Aorta (tissue), 5 donors: ENCODE results near the gene IL12RB2. TPM values are rescaled to one million over a fixed set of nuclear protein-coding genes. Genes with fewer than 3 reads are reported as not detected.

ENCODE experiments used
- ATAC-seq: fragments of 200-7000 bp; cut with Tn5 transposase; one replicate; pipeline ENCODE4 v1.9.1; 2022; ENCODE audit warnings: moderate library complexity; ENCODE audit not compliant: low FRiP score
- DNase-seq, 2 donors: peaks; one replicate each; pipeline ENCODE4 v3.0.0-alpha.2; 2020
- H3K27ac ChIP-seq, 2 donors: one replicate each; pipeline ENCODE4 v1.5.1; 2013; ENCODE audit warnings: low read length in 2 of 2, mild to moderate bottlenecking in 2 of 2, moderate library complexity in 2 of 2, control low read depth in 1 of 2, inconsistent platforms in 1 of 2, low read depth in 1 of 2
- H3K27me3 ChIP-seq, 2 donors: one replicate each; pipeline ENCODE4 v1.6.1; 2013; ENCODE audit warnings: control low read depth in 1 of 2, low read length in 1 of 2, mild to moderate bottlenecking in 1 of 2, moderate library complexity in 1 of 2; ENCODE audit not compliant: insufficient read depth in 2 of 2, control insufficient read depth in 1 of 2
- H3K36me3 ChIP-seq, 2 donors: one replicate each; pipeline ENCODE4 v1.6.1; 2013; ENCODE audit warnings: control low read depth in 1 of 2, low read length in 1 of 2, mild to moderate bottlenecking in 1 of 2; ENCODE audit not compliant: insufficient read depth in 2 of 2, control insufficient read depth in 1 of 2
- H3K4me1 ChIP-seq, 2 donors: one replicate each; pipeline ENCODE4 v1.6.1; 2013; ENCODE audit warnings: low read length in 2 of 2, control low read depth in 1 of 2, mild to moderate bottlenecking in 1 of 2, moderate library complexity in 1 of 2; ENCODE audit not compliant: insufficient read depth in 2 of 2, control insufficient read depth in 1 of 2
- H3K4me3 ChIP-seq, 2 donors: one replicate each; pipeline ENCODE4 v1.5.1; 2013; ENCODE audit warnings: low read length in 2 of 2, control low read depth in 1 of 2, mild to moderate bottlenecking in 1 of 2
- H3K9me3 ChIP-seq: one replicate; pipeline ENCODE4 v1.6.1; 2013; ENCODE audit warnings: mild to moderate bottlenecking, low read length; ENCODE audit not compliant: control insufficient read depth
- WGBS, 2 donors: extraction: QIAGEN DNeasy Blood & Tissue Kit; methylation state at CpG; one replicate each; pipeline ENCODE4 v1.1.7; 2013; 5-methylcytosine and 5-hydroxymethylcytosine counted together
- intact Hi-C, 2 donors: fragments of 100-400 bp; cut with DNase I; formaldehyde crosslinking; loops; one replicate each; pipeline versions ENCODE4 v1.14.2 to v1.15.0; 2022
- long read RNA-seq, 2 donors: library from polyadenylated mRNA; unstranded; transcript quantifications; one replicate each; pipeline ENCODE4 v2.0.0, GENCODE V29; 2020 to 2021
- polyA plus RNA-seq, 2 donors: library from polyadenylated mRNA; stranded (reverse); fragments of 200-250 nt; gene quantifications; one replicate each; pipeline ENCODE4 v1.2.3, GENCODE V29; 2013
- total RNA-seq, 2 donors: library from RNA; stranded (reverse); fragmentation: NEBNext Ultra II Directional; extraction: Animal tissue kit (Norgen Biotek cat#: 25700); gene quantifications; one replicate each; pipeline ENCODE4 v1.2.1, GENCODE V29; 2021
- donor health status: healthy with polysubstance abuse.
- donor health status: Bipolar disorder and iron deficiency.
- donor health status: DM: no; HTN: no; CAD: no.
- donor health status: DM: no; HTN: no; CAD: no.
- donor health status: DM: yes; HTN: yes; CAD: no.

The IL12RB2 gene, protein sequence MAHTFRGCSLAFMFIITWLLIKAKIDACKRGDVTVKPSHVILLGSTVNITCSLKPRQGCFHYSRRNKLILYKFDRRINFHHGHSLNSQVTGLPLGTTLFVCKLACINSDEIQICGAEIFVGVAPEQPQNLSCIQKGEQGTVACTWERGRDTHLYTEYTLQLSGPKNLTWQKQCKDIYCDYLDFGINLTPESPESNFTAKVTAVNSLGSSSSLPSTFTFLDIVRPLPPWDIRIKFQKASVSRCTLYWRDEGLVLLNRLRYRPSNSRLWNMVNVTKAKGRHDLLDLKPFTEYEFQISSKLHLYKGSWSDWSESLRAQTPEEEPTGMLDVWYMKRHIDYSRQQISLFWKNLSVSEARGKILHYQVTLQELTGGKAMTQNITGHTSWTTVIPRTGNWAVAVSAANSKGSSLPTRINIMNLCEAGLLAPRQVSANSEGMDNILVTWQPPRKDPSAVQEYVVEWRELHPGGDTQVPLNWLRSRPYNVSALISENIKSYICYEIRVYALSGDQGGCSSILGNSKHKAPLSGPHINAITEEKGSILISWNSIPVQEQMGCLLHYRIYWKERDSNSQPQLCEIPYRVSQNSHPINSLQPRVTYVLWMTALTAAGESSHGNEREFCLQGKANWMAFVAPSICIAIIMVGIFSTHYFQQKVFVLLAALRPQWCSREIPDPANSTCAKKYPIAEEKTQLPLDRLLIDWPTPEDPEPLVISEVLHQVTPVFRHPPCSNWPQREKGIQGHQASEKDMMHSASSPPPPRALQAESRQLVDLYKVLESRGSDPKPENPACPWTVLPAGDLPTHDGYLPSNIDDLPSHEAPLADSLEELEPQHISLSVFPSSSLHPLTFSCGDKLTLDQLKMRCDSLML
- total RNA-seq: 1 to 10 TPM in 1 of 2 donors, under 1 TPM in 1; 0.88 to 5.3 TPM
- polyA plus RNA-seq: under 1 TPM in 1 of 2 donors, not detected in 1; 0.08 TPM
- long read RNA-seq, donor 1, partial matches to known transcripts: 0 of 3 reads
- long read RNA-seq, donor 1, other reads (novel, unspliced or antisense): 3 of 3 reads
- long read RNA-seq, donor 2, partial matches to known transcripts: 2 of 19 reads
- long read RNA-seq, donor 2, other reads (novel, unspliced or antisense): 16 of 19 reads

DNA sequence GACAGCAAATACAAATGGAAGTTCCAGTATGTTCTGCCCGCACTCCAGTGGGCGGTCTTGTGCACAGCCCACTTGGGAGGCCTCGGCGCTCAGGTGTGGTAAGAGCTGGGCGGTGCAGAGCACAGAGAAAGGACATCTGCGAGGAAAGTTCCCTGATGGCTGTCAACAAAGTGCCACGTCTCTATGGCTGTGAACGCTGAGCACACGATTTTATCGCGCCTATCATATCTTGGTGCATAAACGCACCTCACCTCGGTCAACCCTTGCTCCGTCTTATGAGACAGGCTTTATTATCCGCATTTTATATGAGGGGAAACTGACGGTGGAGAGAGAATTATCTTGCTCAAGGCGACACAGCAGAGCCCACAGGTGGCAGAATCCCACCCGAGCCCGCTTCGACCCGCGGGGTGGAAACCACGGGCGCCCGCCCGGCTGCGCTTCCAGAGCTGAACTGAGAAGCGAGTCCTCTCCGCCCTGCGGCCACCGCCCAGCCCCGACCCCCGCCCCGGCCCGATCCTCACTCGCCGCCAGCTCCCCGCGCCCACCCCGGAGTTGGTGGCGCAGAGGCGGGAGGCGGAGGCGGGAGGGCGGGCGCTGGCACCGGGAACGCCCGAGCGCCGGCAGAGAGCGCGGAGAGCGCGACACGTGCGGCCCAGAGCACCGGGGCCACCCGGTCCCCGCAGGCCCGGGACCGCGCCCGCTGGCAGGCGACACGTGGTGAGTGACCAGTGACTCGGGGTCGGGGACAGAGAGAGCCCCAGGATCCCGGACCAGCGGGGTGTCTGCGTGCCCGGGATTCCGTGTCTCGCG, at the start of gene IL12RB2:
IL12RB2 (plus strand) TSS at position 623 of the 810 bp plus-strand sequence. CDS start 12,496 bp downstream, outside the sequence.
- WGBS, 2 donors: 4% methylated on average over 60 to 75 of the region's 75 CpGs
- peak within 1 kb of the TSS; percentile 32 to 46 for H3K4me3 ChIP-seq
- ATAC-seq (peak; percentile 59), DNase-seq (peak; percentile 47 to 75)
- no peak within 1 kb of the TSS for H3K27ac ChIP-seq
- no peaks in the 10 kb centered on the region for H3K4me1 ChIP-seq
- H3K27me3 ChIP-seq: no peaks in the 10 kb centered on the region
- no peaks in the 10 kb centered on the region for H3K9me3 ChIP-seq
- intact Hi-C loops: no loop called here
- H3K36me3 ChIP-seq: no peaks in the 10 kb centered on the region

DNA sequence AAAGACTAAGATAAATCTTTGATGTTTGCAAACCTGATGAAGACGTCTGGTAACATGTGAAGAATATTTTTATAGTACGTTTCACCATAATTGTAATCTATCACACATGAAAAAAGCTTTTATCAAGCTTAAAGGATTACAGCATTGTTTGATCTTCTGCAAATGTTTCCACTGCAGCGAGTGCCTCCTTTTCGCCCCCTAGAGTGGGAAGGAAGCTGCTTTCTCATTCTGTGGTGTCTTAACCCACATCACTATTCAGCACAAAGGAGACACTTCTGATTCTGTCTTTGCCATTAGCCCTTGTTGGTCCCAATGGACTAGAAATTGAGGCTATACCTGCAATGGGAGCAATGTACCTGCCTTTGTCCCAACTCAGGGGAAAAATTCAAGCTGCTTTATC, 46.0 kb upstream of the IL12RB2 start:
- H3K4me3 ChIP-seq: no peak overlapping the region
- H3K4me1 ChIP-seq: no peaks in the 10 kb centered on the region
- intact Hi-C loops: no loop called here
- ATAC-seq (no peak), DNase-seq (no peak)
- no peaks in the 10 kb centered on the region for H3K36me3 ChIP-seq
- no peaks in the 10 kb centered on the region for H3K9me3 ChIP-seq
- H3K27ac ChIP-seq: no peak overlapping the region
- H3K27me3 ChIP-seq: no peaks in the 10 kb centered on the region
- WGBS, 2 donors: 22 to 27% methylated on average over 4 of the region's 4 CpGs

DNA sequence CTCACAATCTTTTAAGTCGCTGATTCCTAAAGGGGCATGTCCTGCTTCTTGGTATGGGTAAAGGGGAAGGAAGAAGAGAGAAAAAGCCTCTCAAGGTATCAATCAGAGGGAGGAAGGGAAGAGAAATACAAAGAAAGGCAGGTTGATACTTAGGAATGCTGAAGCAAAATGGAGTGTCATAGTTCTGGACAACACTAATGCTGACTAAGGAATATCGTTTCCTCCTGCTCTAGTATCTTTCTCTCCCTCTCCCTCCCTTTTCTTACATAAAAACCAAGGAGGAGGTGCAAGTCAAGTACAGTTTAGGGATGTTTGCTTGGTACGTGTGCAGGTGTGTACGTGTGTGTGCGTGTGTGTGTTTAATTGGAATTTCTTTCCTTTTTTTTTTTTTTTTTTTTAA, 44.9 kb upstream of the IL12RB2 start:
- no peak for DNase-seq
- Histone ChIP-seq H3K4me3 (no peak overlapping the region), H3K4me1 (no peaks in the 10 kb centered on the region), H3K27ac (no peak overlapping the region), H3K36me3 (no peaks in the 10 kb centered on the region), H3K27me3 (no peaks in the 10 kb centered on the region), H3K9me3 (no peaks in the 10 kb centered on the region)
- intact Hi-C loops: no loop called here
- 85 to 88% methylated on average over 5 of the region's 5 CpGs for WGBS, 2 donors
- no peak for ATAC-seq

DNA sequence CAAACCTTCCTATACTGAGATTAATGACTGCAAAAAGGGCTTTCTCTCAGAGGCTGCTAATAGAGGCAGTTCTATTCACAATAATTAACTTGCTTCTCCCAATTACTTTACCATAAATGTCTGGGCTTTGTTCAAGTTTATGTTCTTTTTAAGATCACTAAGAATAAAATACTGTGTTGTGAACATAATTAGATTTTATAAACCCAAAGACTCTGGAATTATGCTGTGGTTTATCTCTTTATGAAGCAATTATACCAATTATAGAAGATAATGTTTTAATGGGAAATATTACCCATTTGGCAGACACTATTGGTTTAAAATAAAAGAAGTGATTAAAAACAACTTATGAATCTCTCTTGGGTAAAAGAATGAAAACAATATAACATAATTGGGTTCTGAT, 43.5 kb upstream of the IL12RB2 start:
- no peak for DNase-seq
- H3K4me1 ChIP-seq: no peaks in the 10 kb centered on the region
- no peak for ATAC-seq
- H3K9me3 ChIP-seq: no peaks in the 10 kb centered on the region
- intact Hi-C loops: no loop called here
- no peaks in the 10 kb centered on the region for H3K36me3 ChIP-seq
- no peaks in the 10 kb centered on the region for H3K27me3 ChIP-seq
- H3K4me3 ChIP-seq: no peak overlapping the region
- H3K27ac ChIP-seq: no peak overlapping the region

DNA sequence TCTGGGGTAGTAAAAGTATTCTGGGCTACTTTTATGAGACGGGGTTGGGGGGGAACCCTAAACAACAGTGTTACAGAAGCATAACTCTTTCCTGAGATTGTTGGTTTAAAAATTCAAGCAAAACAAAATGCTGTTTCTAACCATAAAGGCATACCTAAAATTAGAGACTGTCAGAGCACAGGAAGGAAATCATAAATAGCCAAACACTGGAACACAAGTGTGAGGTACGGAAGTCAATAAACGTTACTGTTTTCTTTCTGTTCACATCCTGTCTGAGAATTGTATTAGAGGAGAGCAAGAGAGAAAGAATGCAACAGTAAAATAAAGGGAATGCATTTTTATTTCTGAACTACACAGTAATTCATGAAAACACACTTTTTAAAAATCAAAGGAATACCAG, 42.8 kb upstream of the IL12RB2 start:
- WGBS, 2 donors: 27 to 36% methylated on average over 3 of the region's 3 CpGs
- intact Hi-C loops: no loop called here
- Histone ChIP-seq H3K27ac (no peak overlapping the region), H3K4me1 (no peaks in the 10 kb centered on the region), H3K36me3 (no peaks in the 10 kb centered on the region), H3K27me3 (no peaks in the 10 kb centered on the region), H3K4me3 (no peak overlapping the region), H3K9me3 (no peaks in the 10 kb centered on the region)
- DNase-seq (no peak), ATAC-seq (no peak)

DNA sequence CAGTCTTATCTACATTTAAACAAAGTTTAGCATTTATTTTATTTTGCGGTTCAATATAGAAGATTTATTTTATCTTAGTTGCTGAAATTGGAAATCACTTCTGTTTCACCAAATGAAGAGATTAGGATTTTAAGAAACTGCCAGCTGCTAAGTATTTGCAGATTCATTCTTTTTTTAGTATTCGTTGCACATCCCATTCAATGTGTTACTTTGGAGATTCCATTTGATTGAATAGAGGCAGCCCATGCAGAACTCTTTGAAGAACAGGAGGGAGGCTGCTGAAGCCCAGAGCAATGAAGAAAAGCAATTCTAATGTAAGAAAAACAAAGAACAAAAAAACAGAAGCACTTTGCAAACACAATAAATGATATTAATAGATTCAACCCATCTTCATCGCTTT, 38.6 kb upstream of the IL12RB2 start:
- Histone ChIP-seq H3K27me3 (no peaks in the 10 kb centered on the region), H3K9me3 (peaks cover 6% of the 10 kb centered on the region), H3K36me3 (no peaks in the 10 kb centered on the region), H3K27ac (no peak overlapping the region), H3K4me1 (no peaks in the 10 kb centered on the region), H3K4me3 (no peak overlapping the region)
- no peak for DNase-seq
- intact Hi-C loops: no loop called here
- 80 to 81% methylated on average over 3 of the region's 3 CpGs for WGBS, 2 donors
- no peak for ATAC-seq

DNA sequence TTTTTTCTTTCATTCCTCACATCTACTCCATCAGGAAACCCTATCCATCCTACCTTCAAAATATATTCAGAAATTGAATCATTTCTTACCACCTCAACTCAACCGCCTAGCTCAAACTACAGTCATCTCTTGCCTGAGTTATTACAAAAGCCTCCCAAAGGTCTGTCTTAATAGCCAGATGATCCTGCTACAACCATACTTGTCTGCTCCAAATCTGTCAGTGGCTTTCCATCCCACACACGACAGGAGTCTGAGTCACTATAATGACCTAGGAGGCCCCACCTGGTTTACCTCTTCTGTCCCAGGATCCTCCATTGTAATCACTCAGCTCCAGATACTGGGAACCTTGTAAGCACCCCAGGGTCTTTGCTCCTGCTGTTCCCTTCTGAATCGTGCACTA, 37.1 kb upstream of the IL12RB2 start:
- 89 to 90% methylated on average over 3 of the region's 3 CpGs for WGBS, 2 donors
- no peaks in the 10 kb centered on the region for H3K4me1 ChIP-seq
- no peaks in the 10 kb centered on the region for H3K36me3 ChIP-seq
- H3K9me3 ChIP-seq: peaks cover 6% of the 10 kb centered on the region
- DNase-seq (no peak), ATAC-seq (no peak)
- no peak overlapping the region for H3K27ac ChIP-seq
- intact Hi-C loops: no loop called here
- no peaks in the 10 kb centered on the region for H3K27me3 ChIP-seq
- H3K4me3 ChIP-seq: no peak overlapping the region

DNA sequence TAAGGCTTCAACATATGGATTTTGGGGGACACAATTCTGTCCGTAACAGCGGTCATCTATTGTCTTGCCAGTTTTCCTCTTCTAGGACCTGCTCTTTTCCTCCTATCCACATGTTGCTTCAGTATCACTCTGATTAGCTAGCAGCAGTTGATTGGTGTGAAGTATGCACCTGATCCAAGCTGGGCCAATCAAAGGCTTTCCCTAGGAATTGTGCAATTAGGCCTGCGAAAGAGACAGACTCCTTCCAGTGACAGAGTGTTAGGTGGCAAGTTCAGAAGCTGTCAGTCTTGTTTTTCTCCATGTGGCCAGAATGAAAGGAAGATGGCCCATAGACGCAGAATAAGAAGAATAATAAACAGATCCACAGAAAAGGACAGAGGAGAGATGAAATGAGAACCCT, 34.1 kb upstream of the IL12RB2 start:
- no peak overlapping the region for H3K4me3 ChIP-seq
- H3K4me1 ChIP-seq: no peaks in the 10 kb centered on the region
- ATAC-seq (no peak), DNase-seq (no peak)
- H3K27me3 ChIP-seq: no peaks in the 10 kb centered on the region
- H3K27ac ChIP-seq: no peak overlapping the region
- no peaks in the 10 kb centered on the region for H3K36me3 ChIP-seq
- WGBS, 2 donors: 86 to 90% methylated on average over 4 of the region's 4 CpGs
- intact Hi-C loops: no loop called here
- H3K9me3 ChIP-seq: peaks cover 6% of the 10 kb centered on the region
